ENCODE data around the gene PDE10A. TPM values are rescaled to one million over a fixed set of nuclear protein-coding genes. Genes with fewer than 3 reads are reported as not detected.

The PDE10A gene
- total RNA-seq, 4 donors from 2014 or later, result 2.7 to 8.8 (median 7.0) TPM

GRCh38 chr6:165665384-165665672 is 2.3 kb upstream of the PDE10A start:
- no peak for TF ChIP-seq CTCF (IDR thresholded peaks at IDR 0.05; ENCODE audit: low read depth)

GRCh38 chr6:165664559-165665383 is 1.7 kb upstream of the PDE10A start:
- no peak for TF ChIP-seq CTCF (IDR thresholded peaks at IDR 0.05; ENCODE audit: low read depth)

- no peak for TF ChIP-seq CTCF (IDR thresholded peaks at IDR 0.05; ENCODE audit: low read depth)
Measured at GRCh38 chr6:165663736-165664558, 906 bp upstream of the PDE10A start.

- no peak for TF ChIP-seq CTCF (IDR thresholded peaks at IDR 0.05; ENCODE audit: low read depth)
Measured at GRCh38 chr6:165663377-165663735, 315 bp upstream of the PDE10A start.

- TF ChIP-seq CTCF (IDR thresholded peaks at IDR 0.05; ENCODE audit: low read depth), result no peak
Measured at GRCh38 chr6:165662041-165662748, 846 bp downstream of the PDE10A start.

- no peak for TF ChIP-seq CTCF (IDR thresholded peaks at IDR 0.05; ENCODE audit: low read depth)
Measured at GRCh38 chr6:165661664-165662025, 1.4 kb downstream of the PDE10A start.

All from subcutaneous adipose tissue (tissue), 4 donors.